ENCODE results near the gene LYSET. TPM values are rescaled to one million over a fixed set of nuclear protein-coding genes. Genes with fewer than 3 reads are reported as not detected.

LYSET gene
- total RNA-seq, 1 donor from 2014 or later, result 17.0 TPM

GRCh38 chr14:93220509-93220908 is 35.4 kb downstream of the LYSET start:
- peaks cover 1% of the 10 kb centered on the region for H3K36me3 ChIP-seq (ENCODE audit: control insufficient read depth, insufficient read depth, low read length)
- DNase-seq (ENCODE audit: low read depth), result no peak
- no peaks in the 10 kb centered on the region for H3K27me3 ChIP-seq (ENCODE audit: control insufficient read depth, insufficient read depth, low read length)

DNA sequence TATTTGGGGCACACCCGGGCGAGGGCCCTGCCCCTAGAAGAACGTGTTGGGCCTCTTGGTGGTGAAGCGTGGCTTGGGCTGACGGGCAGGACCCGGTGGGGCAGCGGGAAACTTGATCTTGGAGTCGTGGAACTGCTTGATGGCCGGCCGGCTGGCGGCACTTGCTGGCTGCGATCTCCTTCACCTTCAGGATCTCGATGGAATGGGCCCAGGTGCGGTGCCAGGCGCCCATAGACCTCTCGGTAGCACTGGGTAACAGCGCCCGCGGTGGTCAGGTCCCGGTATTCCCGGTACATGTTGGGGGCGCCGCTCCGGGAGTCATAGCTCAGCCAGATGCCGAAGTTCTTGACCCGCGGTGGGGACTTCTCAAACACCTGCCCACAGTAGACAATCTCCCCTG is 38.4 kb downstream of the LYSET start:
- Histone ChIP-seq H3K36me3 (ENCODE audit: control insufficient read depth, insufficient read depth, low read length) (no peaks in the 10 kb centered on the region), H3K27me3 (ENCODE audit: control insufficient read depth, insufficient read depth, low read length) (no peaks in the 10 kb centered on the region), H3K4me3 (ENCODE audit: low read depth, low read length) (no peak overlapping the region)
- TF ChIP-seq, protein P1, sequence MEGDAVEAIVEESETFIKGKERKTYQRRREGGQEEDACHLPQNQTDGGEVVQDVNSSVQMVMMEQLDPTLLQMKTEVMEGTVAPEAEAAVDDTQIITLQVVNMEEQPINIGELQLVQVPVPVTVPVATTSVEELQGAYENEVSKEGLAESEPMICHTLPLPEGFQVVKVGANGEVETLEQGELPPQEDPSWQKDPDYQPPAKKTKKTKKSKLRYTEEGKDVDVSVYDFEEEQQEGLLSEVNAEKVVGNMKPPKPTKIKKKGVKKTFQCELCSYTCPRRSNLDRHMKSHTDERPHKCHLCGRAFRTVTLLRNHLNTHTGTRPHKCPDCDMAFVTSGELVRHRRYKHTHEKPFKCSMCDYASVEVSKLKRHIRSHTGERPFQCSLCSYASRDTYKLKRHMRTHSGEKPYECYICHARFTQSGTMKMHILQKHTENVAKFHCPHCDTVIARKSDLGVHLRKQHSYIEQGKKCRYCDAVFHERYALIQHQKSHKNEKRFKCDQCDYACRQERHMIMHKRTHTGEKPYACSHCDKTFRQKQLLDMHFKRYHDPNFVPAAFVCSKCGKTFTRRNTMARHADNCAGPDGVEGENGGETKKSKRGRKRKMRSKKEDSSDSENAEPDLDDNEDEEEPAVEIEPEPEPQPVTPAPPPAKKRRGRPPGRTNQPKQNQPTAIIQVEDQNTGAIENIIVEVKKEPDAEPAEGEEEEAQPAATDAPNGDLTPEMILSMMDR (IDR thresholded peaks at IDR 0.05; ENCODE audit: insufficient read depth, low read length, poor library complexity, severe bottlenecking), result no peak
- no peak for DNase-seq (ENCODE audit: low read depth)

More at GRCh38 chr14:93220509-93220908, 35.4 kb downstream of the LYSET start:
- TF ChIP-seq, protein P1 (IDR thresholded peaks at IDR 0.05; ENCODE audit: insufficient read depth, low read length, poor library complexity, severe bottlenecking), result no peak
- H3K4me3 ChIP-seq (ENCODE audit: low read depth, low read length), result no peak overlapping the region

DNA sequence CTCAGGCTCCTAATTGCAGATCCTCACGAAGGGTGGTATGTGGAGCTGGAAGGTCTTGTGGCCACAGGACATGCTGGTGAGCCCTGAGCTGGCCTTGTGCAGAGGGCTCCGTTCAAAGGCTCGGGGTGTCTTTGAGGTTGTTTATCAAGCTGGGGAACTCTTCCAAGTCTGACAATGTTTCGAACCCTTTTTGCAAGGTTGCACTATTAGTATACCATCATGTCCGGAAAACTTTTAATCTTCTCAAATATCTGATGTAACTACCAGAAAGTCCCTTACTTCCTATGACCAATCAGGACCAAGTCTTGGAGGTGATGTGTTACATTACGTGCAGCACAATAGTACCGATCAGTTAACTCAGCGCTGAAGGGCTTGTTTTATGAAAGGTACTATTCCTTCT is 43.4 kb downstream of the LYSET start:
- no peak for DNase-seq (ENCODE audit: low read depth)
- no peaks in the 10 kb centered on the region for H3K36me3 ChIP-seq (ENCODE audit: control insufficient read depth, insufficient read depth, low read length)
- H3K4me3 ChIP-seq (ENCODE audit: low read depth, low read length), result no peak overlapping the region
- TF ChIP-seq, protein P1 (IDR thresholded peaks at IDR 0.05; ENCODE audit: insufficient read depth, low read length, poor library complexity, severe bottlenecking), result no peak
- no peaks in the 10 kb centered on the region for H3K27me3 ChIP-seq (ENCODE audit: control insufficient read depth, insufficient read depth, low read length)

- no peak for DNase-seq (ENCODE audit: low read depth)
- TF ChIP-seq, protein P1 (IDR thresholded peaks at IDR 0.05; ENCODE audit: insufficient read depth, low read length, poor library complexity, severe bottlenecking), result no peak
- no peak overlapping the region for H3K4me3 ChIP-seq (ENCODE audit: low read depth, low read length)
- H3K27me3 ChIP-seq (ENCODE audit: control insufficient read depth, insufficient read depth, low read length), result no peaks in the 10 kb centered on the region
- no peaks in the 10 kb centered on the region for H3K36me3 ChIP-seq (ENCODE audit: control insufficient read depth, insufficient read depth, low read length)
Observed at GRCh38 chr14:93230539-93230938, 45.4 kb downstream of the LYSET start.

- H3K4me3 ChIP-seq (ENCODE audit: low read depth, low read length), result peak overlapping the region; percentile 51
- no peak for DNase-seq (ENCODE audit: low read depth)
Observed at GRCh38 chr14:93231129-93231979, 46.2 kb downstream of the LYSET start.

More at GRCh38 chr14:93231129-93231979, 46.2 kb downstream of the LYSET start:
- Histone ChIP-seq H3K27me3 (ENCODE audit: control insufficient read depth, insufficient read depth, low read length) (no peaks in the 10 kb centered on the region), H3K36me3 (ENCODE audit: control insufficient read depth, insufficient read depth, low read length) (no peaks in the 10 kb centered on the region)
- TF ChIP-seq, protein P1 (IDR thresholded peaks at IDR 0.05; ENCODE audit: insufficient read depth, low read length, poor library complexity, severe bottlenecking), result no peak
